ENCODE results near the gene CNDP2.

DNA sequence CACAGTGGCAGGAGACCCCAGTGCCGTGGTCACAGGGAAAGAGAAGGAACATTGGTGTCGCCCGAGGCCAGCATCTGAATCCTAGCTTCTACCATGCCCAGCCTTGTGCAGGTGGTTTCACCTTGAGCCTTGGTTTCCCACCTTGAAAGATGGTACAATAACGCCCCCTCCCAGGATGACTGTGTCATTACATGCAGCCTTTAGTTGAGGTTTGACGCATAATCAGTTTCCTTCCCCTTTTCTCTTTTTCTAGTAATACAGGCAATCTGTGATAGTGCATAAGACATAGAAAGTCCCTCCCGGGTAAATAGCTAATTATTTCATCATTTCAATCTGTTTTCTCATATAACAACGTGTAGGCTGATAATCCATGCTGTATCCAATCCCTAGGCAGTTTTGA lies 71.7 kb downstream of the CNDP2 start:
- no peak for TF ChIP-seq EZH2 (IDR thresholded peaks at IDR 0.05; ENCODE audit: insufficient read depth, poor library complexity, severe bottlenecking)
- TF ChIP-seq EZH2phosphoT487 (IDR thresholded peaks at IDR 0.05; ENCODE audit: insufficient read depth, low read depth): no peak
